Measurements from ENCODE around the gene SCRT2.

GRCh38 chr20:721876-722275, 46.3 kb upstream of the SCRT2 start:
- TF ChIP-seq GATA2 (IDR thresholded peaks at IDR 0.05; ENCODE audit: low read depth, low read length) (no peak), GATA3 (IDR thresholded peaks at IDR 0.05; ENCODE audit: low read depth, low read length) (no peak)

Data from SH-SY5Y (cell line).